Right renal pelvis (tissue), 4 donors: Measurements from ENCODE around the gene CCDC24. TPM values are rescaled to one million over a fixed set of nuclear protein-coding genes. Genes with fewer than 3 reads are reported as not detected.

Experiments used
- DNase-seq, 4 donors: peaks; one replicate each; pipeline ENCODE4 v3.0.0-alpha.2; 2013; ENCODE audit warnings: low read depth in 4 of 4, low spot score in 3 of 4, missing footprints in 1 of 4
- polyA plus RNA-seq, 4 donors: library from polyadenylated mRNA; unstranded; fragments of 120-200 nt; gene quantifications; one replicate each; pipeline ENCODE4 v1.2.1, GENCODE V29; 2013; ENCODE audit not compliant: insufficient read length in 4 of 4

Gene CCDC24
- polyA plus RNA-seq, 4 donors = 16.3 to 22.6 (median 20.5) TPM

DNA sequence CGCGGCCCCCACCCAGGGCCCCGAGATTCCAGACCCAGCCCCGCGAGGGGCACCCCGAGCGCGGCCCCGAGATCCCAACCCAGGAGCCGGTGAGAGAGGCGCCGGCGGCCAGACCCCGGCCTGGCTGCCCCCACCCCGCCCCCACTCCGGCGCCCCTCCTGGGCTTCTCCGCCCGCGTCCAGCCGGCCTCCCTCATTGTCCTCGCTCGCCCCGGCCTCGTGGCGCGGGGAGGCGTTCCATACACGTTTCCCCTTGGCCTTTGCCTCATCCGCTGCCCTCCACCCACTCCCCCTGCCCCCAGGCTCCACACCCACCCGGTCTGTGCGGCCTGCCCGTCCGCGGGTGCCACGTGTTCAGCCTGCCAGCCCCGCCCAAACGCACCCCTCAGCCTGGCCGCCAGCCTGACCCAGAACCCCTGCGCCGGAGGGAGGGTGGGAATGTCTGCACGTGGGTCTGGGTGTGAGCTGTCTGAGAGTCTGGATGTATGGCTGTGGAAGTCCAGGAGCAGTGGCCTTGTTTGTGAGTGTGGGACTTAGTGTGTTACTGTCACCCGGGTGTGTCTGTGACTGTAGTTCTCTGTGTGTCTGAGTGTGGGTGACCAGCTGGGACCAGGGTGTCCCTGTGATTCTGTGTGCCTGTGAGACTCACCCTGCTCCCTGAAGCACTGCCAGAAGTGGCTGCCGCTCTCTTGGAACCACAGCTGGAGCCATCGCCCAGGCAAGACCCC is 11.7 kb upstream of the CCDC24 start:
- no peak for DNase-seq

DNA sequence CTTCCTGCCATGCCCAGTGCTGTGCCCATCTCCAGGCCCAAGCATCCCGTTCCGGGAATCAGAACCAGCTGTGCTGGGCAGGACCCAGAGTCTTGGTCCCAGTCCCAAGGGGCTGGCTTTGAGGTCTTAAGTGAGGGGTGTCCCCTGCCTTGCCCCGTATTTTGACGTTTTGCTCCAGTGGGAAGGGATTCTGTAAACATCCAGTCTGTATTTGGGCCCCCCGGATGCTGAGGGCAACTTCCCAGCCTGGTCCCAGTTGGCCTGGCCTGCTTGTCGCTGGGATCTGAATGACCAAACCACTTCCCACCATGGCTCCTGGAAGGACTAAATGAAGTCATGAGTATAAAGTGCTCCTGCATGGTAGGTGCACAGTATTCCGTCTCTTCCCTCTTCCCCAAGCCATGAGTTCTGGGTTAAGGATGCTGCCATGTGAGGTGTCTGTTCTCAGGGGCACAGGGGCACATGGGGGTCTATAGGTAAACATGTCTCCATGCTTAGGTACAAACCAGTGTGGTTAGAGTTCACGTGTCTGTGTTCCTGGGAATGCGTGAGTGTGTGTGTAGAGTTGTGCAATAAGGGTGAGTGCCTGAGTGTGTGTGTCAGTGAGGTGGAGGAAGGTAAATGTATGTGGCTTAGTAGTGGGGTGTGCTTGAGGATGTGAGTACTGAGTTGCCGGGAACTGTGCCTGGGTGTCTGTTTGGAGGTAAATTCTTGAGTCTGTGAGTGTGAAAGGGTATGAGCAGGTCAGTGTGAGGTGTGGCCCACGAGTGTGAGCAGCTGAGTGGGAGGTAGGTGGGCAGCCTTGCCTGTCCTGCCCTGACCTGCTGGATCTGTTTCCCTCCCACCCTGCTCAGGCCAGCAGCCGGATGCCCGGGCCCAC is 10.9 kb upstream of the CCDC24 start:
- DNase-seq = no peak

DNA sequence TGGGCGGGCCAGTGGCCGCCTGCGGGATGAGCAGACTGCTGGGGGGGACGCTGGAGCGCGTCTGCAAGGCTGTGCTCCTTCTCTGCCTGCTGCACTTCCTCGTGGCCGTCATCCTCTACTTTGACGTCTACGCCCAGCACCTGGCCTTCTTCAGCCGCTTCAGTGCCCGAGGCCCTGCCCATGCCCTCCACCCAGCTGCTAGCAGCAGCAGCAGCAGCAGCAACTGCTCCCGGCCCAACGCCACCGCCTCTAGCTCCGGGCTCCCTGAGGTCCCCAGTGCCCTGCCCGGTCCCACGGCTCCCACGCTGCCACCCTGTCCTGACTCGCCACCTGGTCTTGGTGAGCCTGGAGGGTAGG is 10.3 kb upstream of the CCDC24 start:
- DNase-seq = no peak

DNA sequence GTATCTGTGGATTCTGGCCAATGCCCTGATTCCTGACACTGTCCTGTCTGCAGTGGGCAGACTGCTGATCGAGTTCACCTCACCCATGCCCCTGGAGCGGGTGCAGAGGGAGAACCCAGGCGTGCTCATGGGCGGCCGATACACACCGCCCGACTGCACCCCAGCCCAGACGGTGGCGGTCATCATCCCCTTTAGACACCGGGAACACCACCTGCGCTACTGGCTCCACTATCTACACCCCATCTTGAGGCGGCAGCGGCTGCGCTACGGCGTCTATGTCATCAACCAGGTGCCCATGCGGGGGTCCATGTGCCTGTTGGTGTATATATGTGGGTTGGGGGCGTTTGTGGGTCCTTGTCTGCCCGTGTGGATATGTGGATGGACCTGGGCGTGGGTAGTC is 9.8 kb upstream of the CCDC24 start:
- DNase-seq = no peak

DNA sequence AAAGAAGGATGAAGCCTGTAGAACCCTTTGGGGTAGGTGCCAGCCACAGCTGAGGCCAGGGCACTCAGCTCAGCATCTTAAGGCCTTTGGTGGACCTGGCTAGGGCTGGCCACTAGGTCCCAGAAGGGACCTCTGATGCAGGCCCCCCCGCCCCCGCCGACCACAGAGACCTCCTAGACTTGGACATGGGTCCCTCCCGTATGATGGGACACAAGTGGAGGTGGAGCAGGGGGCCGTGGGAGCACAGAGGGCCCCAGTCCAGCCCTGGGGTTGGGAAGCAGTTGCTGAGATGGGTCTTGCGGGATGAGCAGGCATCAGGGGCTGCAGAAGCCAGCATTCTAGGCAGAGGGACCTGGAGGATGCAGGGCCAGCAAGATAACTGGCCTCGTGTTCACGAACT is 9.2 kb upstream of the CCDC24 start:
- no peak for DNase-seq

DNA sequence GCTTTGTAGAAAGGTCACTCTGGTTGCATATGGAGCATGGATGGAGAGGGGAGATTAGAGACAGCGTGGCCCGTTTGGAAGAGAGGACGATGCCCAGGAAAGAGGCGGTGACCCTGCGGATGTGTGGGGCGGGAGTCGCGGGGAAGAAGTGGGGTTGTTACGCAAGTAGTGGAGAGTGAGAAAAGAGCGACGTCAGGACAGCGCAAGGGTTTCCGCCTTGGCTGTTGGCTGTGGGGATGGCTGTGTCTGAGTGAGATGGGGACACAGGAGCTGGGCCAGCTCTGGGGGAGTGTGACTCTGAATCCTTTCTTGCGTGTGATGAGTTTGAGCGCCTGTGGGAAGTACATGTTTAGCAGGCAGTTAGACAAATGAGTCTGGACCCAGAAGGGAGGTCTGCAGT is 8.6 kb upstream of the CCDC24 start:
- DNase-seq = no peak

DNA sequence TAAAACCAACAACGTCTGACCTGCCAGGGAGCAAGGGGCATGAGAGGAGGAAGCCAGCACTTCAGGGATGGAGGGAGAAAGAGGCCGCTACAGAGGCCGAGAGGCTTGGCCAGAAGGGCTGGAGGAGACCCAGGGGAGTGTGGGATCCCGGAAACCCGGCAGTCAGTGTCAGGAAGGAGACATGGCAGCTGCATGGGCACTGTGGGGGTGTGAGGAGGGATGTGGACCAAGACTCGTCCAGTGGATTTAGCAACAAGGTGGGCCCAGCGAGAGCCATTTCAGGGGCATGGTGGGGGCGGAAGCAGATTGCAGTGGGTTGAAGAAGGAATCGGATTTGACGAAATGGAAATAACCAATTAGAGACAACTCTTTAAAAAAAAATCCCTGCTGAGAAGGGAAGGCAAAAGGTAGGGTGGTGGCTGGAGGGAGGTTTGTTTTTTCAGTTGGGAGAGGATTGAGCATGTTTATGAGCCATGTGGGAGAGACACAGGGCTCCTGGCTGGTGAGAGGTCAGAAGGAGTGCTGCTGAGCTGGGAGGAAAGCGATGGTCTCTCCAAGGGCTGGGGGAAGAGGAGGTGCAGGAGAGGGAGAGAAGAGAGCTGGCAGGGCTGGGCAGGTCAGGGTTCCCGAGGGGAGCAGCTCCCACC is 8.0 kb upstream of the CCDC24 start:
- DNase-seq = no peak

DNA sequence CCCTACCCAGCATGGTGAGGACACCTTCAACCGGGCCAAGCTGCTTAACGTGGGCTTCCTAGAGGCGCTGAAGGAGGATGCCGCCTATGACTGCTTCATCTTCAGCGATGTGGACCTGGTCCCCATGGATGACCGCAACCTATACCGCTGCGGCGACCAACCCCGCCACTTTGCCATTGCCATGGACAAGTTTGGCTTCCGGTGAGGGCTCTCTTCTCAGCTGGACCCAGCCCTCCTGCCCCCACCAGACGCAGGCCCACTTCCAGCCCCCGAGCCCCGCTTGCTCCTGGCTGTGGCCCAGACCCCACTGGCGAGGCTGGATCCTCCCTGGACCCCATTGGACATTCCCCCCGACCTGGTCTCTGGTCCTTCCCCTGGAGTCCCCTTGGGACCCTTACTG is 6.5 kb upstream of the CCDC24 start:
- DNase-seq = no peak

DNA sequence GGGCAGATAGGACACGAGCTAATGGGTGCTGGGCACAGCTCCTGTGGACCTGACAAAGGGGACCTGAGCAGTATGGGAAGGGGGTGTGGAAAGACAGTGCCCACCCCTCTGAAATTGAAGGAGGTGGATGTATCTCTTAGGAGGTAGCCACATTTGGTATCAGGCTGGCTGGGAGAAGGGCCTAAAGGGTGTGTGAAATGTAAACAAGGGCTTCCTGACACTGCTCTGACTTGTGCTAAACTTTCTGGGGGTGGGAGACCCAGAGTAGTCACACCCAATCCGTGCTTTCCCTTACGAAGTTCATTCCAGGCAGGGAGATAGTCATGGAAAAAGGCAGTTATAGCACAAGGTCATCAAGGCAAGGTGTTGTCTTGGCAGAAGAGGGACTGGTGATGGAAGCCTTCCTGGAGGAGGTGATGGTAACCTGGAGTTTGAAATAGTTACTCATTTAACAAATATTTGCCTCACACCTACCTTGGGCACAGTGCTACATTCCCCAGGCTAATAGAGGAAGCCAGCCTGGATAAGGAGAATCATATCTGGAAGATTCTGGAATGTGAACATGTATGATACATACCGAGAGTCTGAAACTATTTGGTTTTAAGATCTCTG is 5.3 kb upstream of the CCDC24 start:
- DNase-seq = no peak

DNA sequence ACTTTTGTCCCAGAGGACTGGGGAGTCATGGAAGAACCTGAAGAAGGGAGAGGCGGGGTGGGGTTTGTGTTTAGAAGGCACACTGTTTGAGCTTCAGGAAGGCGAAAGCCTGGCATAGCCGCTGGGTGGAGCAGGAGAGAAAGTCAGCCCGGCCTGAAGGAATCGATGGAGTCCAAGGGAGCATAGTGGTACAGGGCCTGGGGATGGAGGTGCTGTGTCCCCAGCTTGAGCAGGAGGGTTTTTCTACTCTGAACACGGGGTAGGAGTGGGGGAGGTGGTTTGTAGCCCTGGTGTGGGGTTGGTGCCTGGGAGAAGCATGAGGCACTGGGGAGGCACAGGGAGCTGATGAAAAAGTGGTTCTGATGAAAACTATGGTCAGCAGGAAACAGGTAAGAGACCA is 4.7 kb upstream of the CCDC24 start:
- no peak for DNase-seq

DNA sequence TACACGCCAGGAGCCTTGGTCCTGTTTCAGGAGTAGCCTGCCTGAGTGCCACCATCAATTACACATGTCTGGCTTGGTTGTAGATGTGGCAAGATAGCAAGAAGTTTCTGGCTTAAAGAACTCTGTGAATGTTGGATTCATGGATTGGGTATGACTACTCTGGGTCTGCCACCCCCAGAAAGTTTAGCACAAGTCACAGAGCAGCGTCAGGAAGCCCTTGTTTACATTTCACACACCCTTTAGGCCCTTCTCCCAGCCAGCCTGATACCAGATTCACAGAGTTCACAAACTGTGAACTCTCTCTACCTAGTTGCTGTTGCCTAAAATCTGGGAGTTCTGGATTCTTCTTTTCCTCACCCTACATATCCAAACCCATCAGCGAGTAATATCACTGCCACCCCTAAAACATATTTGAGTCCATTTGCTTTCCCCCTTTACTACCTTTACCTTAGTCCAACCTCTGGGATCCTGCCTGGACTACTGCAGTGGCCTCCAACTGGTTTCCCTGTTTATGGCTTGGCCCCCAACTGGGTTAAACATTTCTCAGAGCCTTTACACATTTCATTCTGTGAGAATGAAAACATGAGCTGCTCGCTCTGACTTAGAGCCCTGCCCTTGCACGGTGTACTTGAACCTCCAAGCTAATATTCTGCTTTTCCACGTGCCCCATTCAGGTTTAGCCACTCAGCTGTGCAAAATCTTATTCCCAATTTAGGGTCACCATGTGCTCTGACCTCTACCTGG is 4.1 kb upstream of the CCDC24 start:
- DNase-seq = no peak

DNA sequence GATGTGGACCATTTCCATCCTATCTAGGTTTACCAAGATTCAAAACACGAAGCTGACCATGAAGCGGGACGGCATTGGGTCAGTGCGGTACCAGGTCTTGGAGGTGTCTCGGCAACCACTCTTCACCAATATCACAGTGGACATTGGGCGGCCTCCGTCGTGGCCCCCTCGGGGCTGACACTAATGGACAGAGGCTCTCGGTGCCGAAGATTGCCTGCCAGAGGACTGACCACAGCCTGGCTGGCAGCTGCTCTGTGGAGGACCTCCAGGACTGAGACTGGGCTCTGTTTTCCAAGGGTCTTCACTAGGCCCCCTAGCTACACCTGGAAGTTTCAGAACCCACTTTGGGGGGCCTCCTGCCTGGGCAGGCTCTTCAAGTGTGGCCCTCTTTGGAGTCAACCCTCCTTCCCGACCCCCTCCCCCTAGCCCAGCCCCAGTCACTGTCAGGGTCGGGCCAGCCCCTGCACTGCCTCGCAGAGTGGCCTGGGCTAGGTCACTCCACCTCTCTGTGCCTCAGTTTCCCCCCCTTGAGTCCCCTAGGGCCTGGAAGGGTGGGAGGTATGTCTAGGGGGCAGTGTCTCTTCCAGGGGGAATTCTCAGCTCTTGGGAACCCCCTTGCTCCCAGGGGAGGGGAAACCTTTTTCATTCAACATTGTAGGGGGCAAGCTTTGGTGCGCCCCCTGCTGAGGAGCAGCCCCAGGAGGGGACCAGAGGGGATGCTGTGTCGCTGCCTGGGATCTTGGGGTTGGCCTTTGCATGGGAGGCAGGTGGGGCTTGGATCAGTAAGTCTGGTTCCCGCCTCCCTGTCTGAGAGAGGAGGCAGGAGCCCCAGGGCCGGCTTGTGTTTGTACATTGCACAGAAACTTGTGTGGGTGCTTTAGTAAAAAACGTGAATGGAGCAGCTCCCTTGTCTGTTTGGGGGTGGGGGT is 864 bp upstream of the CCDC24 start:
- DNase-seq = no peak

DNA sequence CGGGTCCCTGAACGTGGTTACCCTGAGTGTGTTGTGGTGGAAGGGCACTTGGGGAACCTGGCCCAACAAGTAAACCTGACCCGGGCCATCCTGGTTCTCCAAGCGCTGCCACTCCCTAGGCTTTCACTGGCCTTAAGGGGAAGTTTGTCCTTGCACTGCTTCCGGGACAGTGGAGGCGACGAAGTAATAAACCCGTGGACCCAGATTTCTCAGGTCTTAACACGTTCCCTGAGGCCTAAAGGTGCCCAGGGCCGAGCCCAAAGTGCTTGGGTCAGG is 261 bp upstream of the CCDC24 start:
- DNase-seq = no peak

DNA sequence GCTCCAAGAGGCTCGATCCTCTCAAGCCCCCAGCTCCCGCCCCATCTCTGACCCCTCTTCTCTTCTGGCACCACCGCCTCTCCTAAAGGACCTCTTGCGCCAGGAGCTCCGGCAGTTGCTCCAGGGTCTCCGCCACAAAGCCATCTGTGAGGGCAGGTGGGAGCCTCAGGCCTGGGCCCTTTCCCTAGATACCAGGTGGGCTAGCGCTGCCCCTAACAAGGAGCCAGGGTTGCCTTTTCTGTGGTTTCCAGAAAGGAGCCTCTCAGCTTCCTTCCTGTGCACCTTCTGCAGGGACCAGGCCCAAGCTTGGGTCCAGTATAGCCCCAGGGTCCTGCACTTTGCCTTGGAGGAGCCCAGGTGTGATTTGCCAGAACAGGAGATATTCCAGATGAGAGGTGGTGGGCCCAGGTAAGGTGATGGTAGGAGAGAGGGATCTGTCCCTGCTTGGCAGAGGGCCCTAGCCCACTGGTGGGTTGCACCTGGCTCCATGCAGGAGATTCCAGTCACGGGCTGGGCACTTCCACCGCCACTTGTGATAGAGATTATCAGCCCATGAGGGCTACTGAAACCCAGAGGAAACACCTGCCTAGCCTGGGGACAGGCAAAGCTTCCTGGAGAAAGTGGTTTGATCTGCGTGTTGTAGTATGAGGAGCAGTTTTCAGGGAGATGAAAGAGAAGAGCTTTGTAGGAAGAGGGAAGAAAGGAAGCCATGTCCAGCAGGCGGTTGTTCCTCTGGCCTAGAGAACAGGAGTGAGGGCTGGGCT is 1.0 kb downstream of the CCDC24 start:
- no peak for DNase-seq

DNA sequence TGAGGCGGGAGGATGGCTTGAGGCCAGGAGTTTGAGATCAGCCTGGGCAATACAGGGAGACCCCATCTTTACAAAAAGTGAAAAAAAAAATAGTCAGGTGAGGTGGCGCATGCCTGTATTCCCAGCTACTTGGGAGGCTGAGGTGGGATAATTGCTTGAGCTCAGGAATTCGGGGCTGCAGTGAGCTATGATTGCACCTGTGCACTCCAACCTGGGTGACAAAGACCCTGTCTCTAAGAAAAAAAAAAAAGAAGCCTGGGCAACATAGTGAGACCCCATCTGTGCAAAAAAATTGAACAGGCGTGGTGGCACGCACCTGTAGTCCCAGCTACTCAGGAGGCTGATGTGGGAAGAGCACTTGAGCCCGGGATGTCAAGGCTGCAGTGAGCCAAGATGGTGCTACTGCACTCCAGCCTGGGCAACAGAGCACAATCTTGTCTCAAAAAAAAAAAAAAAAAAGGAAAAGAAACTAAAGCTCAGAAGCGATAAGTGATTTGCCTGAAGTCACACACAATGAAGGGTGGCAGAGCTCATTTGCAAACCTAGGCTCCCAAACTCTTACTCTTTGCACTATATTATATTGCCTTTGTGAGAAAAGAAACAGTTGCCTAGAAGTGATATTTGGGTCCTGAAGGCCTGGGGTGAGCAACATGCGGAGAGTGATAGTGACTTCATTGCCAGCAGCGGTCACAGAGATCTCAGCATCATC is 2.0 kb downstream of the CCDC24 start:
- no peak for DNase-seq

DNA sequence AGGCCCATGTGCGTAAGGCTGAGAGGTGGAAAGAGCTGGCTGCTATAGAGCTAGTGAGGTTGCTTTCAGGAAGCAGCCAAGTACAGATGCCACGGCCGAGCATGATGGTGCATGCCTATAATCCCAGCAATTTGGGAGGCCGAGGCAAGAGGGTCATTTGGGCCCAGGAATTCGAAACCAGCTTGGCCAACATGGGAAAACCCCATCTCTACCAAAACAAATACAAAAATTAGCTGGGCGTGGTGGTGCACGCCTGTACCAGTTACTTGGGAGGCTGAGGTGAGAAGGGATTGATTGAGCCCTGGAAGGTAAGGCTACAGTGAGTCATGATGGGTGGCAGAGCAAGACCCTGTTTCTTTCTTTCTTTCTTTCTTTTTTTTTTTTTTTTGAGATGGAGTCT is 2.7 kb downstream of the CCDC24 start:
- DNase-seq = no peak

DNA sequence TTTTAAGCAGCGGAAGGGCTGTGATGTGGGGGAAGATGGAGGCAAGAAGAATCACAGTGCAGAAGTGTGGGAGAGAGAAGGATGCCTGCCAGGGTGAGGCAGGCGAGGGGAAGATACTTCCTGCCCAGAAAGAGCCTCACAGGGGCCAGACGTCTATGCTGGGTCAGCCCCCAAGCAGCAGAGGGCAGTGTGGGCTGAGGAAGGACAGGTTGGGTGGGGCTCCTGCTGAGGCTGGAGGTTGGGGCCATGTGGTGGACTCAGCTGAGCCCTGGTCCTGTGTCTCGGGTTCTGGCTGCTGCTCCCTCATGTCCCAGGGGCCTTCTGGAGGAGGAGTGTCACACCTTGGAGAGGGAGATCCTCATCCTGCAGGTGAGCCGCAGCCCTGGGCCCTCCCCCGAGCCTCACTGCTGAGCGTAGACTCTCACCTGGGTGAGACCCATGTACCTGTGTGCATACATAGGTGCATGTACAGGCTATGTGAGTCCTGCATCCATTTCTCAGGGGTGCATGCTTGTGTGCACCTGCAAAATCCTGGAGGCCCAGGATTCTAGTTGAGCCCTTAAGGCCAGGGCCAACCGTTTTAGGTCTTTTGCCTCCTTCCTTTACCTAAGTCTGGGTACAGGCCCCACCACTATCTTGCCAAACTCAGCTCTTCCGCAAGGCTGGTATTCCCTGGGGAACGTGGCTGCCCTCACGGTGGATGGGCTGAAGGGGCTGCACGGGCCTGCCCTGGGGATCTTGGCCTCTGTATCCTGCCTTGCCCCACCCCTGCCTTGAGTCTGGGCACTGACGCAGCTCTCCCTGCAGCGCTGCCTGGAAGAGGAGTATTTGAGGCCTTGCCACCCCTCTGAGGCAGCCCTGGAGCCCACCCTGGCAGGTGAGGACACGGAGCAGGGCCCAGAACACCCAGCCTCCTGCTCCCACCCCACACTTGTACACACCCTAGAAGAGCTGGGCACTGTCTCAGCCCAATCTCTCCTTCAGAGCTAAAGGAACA is 3.7 kb downstream of the CCDC24 start:
- no peak for DNase-seq
